RWPE2 (cell line): ENCODE results near the gene CHRNA9.
A peak's percentile ranks its signal among the peaks of the same experiment; 100 is the strongest.

ENCODE experiments used
- ATAC-seq: fragments of 200-7000 bp; cut with Tn5 transposase; 3 replicates; pipeline ENCODE4 v1.9.1; 2021; ENCODE audit warnings: low read depth
- DNase-seq: peaks from one replicate; pipeline ENCODE4 v3.0.0-alpha.2; 2020; ENCODE audit warnings: low spot score
- H3K27ac ChIP-seq: fragments of 450-650 bp; 2 replicates; pipeline ENCODE4 v1.5.1; 2017; ENCODE audit warnings: mild to moderate bottlenecking; ENCODE audit not compliant: poor library complexity, severe bottlenecking
- H3K27me3 ChIP-seq: fragments of 250-450 bp; sonication (Bioruptor Pico); 2 replicates; pipeline ENCODE4 v1.5.1; 2021; ENCODE audit warnings: mild to moderate bottlenecking, moderate library complexity; ENCODE audit not compliant: insufficient read depth, poor library complexity, severe bottlenecking
- H3K36me3 ChIP-seq: fragments of 250-450 bp; sonication (Bioruptor Pico); 2 replicates; pipeline ENCODE4 v1.5.1; 2020; ENCODE audit warnings: low read depth, mild to moderate bottlenecking, moderate library complexity
- H3K4me1 ChIP-seq: fragments of 250-450 bp; sonication (Bioruptor Pico); 2 replicates; pipeline ENCODE4 v1.5.1; 2021; ENCODE audit warnings: mild to moderate bottlenecking, moderate library complexity; ENCODE audit not compliant: insufficient read depth, poor library complexity, severe bottlenecking
- H3K4me3 ChIP-seq: fragments of 250-450 bp; sonication (Bioruptor Pico); 2 replicates; pipeline ENCODE4 v1.5.1; 2021; ENCODE audit warnings: mild to moderate bottlenecking, moderate library complexity; ENCODE audit not compliant: severe bottlenecking
- H3K9me3 ChIP-seq: fragments of 250-450 bp; sonication (Bioruptor Pico); 2 replicates; pipeline ENCODE4 v1.5.1; 2021; ENCODE audit warnings: mild to moderate bottlenecking, moderate library complexity; ENCODE audit not compliant: severe bottlenecking
- CTCF ChIP-seq: fragments of 450-650 bp; IDR thresholded peaks from one replicate; pipeline ENCODE4 v1.5.1; 2017; ENCODE audit warnings: mild to moderate bottlenecking, moderate library complexity; ENCODE audit not compliant: poor library complexity, severe bottlenecking

Gene CHRNA9

GRCh38 chr4:40308528-40309122 lies 26.5 kb upstream of the CHRNA9 start:
- H3K9me3 ChIP-seq, result peaks cover 7% of the 10 kb centered on the region
- ATAC-seq, result no peak
- H3K27me3 ChIP-seq, result no peaks in the 10 kb centered on the region
- H3K36me3 ChIP-seq, result no peaks in the 10 kb centered on the region
- no peak for DNase-seq
- no peak overlapping the region for H3K4me3 ChIP-seq
- no peak for TF ChIP-seq CTCF
- no peaks in the 10 kb centered on the region for H3K4me1 ChIP-seq
- H3K27ac ChIP-seq, result no peak overlapping the region

GRCh38 chr4:40309250-40309774 lies 25.8 kb upstream of the CHRNA9 start:
- Histone ChIP-seq H3K27ac (no peak overlapping the region), H3K9me3 (peaks cover 7% of the 10 kb centered on the region), H3K4me1 (no peaks in the 10 kb centered on the region), H3K36me3 (no peaks in the 10 kb centered on the region), H3K27me3 (no peaks in the 10 kb centered on the region), H3K4me3 (no peak overlapping the region)
- DNase-seq (peak; percentile 76), ATAC-seq (peak; percentile 98)
- TF ChIP-seq CTCF, result peak; percentile 95

GRCh38 chr4:40310225-40310624 lies 24.9 kb upstream of the CHRNA9 start:
- no peak for TF ChIP-seq CTCF
- Histone ChIP-seq H3K27me3 (no peaks in the 10 kb centered on the region), H3K27ac (no peak overlapping the region), H3K9me3 (peaks cover 2% of the 10 kb centered on the region), H3K36me3 (no peaks in the 10 kb centered on the region), H3K4me3 (no peak overlapping the region), H3K4me1 (peaks cover 9% of the 10 kb centered on the region)
- ATAC-seq, result no peak
- DNase-seq, result no peak

GRCh38 chr4:40311811-40312346 lies 23.3 kb upstream of the CHRNA9 start:
- Histone ChIP-seq H3K36me3 (no peaks in the 10 kb centered on the region), H3K4me1 (peaks cover 18% of the 10 kb centered on the region), H3K27me3 (no peaks in the 10 kb centered on the region), H3K4me3 (no peak overlapping the region), H3K9me3 (peaks cover 2% of the 10 kb centered on the region), H3K27ac (no peak overlapping the region)
- ATAC-seq (no peak), DNase-seq (no peak)
- TF ChIP-seq CTCF, result no peak

- ATAC-seq, result peak; percentile 11; the same call in 1 of the 3 replicates
- H3K4me1 ChIP-seq, result peaks cover 22% of the 10 kb centered on the region
Measured at GRCh38 chr4:40314951-40315350, 20.2 kb upstream of the CHRNA9 start.

More at GRCh38 chr4:40314951-40315350, 20.2 kb upstream of the CHRNA9 start:
- TF ChIP-seq CTCF, result no peak
- Histone ChIP-seq H3K27ac (peak overlapping the region; percentile 94), H3K36me3 (no peaks in the 10 kb centered on the region), H3K9me3 (no peaks in the 10 kb centered on the region), H3K4me3 (no peak overlapping the region), H3K27me3 (no peaks in the 10 kb centered on the region)
- no peak for DNase-seq
